ENCODE data around the gene ERVK3-1. TPM values are rescaled to one million over a fixed set of nuclear protein-coding genes. Genes with fewer than 3 reads are reported as not detected.

ERVK3-1 gene
- total RNA-seq, 3 donors from 2014 or later, result 44.3 to 72.7 (median 60.0) TPM

DNA sequence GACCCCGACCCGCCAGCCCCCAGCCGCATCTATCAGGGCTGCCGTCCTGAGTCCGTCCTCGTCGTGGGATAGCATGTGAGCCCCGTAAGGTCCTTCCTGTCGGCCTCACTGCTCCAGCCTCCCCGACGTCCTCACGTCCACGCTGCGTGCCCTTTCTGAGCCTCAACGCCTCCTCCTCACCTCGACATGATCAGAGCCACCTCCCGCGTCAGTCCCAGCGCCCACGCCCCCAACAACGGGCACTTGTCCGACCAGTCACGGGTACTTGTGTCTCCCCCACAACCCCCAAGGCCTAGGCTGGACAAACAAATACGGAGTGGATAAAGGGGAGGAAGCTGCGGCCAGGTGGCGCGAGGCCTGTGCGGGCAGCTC, 56.7 kb downstream of the ERVK3-1 start:
- Histone ChIP-seq H3K27ac (peak overlapping the region; percentile 89 to 91), H3K4me3 (peak overlapping the region; percentile 65 to 83 (median 66)), H3K9me3 (no peaks in the 10 kb centered on the region), H3K27me3 (no peaks in the 10 kb centered on the region), H3K4me1 (no peaks in the 10 kb centered on the region), H3K36me3 (no peaks in the 10 kb centered on the region)
- DNase-seq (ENCODE audit: low spot score in 2 of 2), result peak; percentile 46 to 61
- no peak for TF ChIP-seq POLR2AphosphoS5 (IDR thresholded peaks at IDR 0.05)
- no peak for TF ChIP-seq CTCF (IDR thresholded peaks at IDR 0.05)
- no peak for TF ChIP-seq POLR2A (IDR thresholded peaks at IDR 0.05)
- intact Hi-C loops (cut with DNase I; ENCODE audit: low total_unique reads), result no loop called here

DNA sequence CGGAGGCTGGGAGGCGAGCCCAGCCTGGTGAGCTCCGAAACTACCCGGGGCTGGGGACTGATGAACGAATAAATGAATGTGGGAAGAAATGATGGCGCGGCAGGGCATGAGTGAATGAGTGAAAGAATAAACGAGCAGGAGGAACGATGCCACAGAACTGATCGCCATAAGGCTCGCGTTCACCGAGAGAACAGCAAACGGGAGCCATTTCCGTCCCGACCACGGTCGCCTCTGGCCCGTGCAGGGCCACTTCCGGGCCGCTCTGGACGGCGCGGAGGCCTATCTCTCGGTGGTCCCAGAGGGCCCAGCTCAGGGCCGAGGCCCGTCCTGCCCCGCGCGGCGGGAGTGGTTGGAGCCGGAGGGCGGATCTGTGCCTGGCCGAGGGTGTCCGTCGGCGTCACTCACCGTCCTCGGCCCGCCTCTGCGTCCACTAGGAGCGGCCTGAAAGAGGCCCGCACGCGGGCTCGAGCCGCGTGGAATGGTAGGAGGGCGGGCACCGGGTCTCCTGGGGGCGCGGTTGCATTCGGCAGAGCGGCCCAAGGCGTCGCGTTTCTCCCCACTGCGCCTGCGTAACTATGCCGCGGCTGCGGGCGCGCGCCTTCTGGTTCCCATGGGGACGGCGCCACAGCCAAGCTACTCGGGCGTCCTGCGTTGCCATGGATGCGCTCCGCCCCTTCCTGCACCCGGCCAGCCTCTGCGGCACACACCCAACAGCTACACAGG, 57.3 kb downstream of the ERVK3-1 start, which contains the start of gene ZNF497:
TSS of gene ZNF497 (minus strand) at position 480 of the 723 bp plus-strand sequence. CDS start 5,116 bp downstream, outside the sequence.
- Histone ChIP-seq H3K4me1 (no peaks in the 10 kb centered on the region), H3K27me3 (no peaks in the 10 kb centered on the region), H3K4me3 (peak within 1 kb of the TSS; percentile 65 to 83 (median 66)), H3K9me3 (no peaks in the 10 kb centered on the region), H3K27ac (peak within 1 kb of the TSS; percentile 89 to 91), H3K36me3 (no peaks in the 10 kb centered on the region)
- DNase-seq (ENCODE audit: low spot score in 2 of 2), result peak; percentile 93 to 95
- TF ChIP-seq POLR2A (IDR thresholded peaks at IDR 0.05), result peak; percentile 79
- peak; percentile 47 to 94 (median 90) for TF ChIP-seq POLR2AphosphoS5 (IDR thresholded peaks at IDR 0.05)
- TF ChIP-seq CTCF (IDR thresholded peaks at IDR 0.05), result no peak
- intact Hi-C loops (cut with DNase I; ENCODE audit: low total_unique reads), result no loop called here

- intact Hi-C loops (cut with DNase I; ENCODE audit: low total_unique reads), result no loop called here
These were observed 59.0 kb downstream of the ERVK3-1 start for GRCh38 chr19:58364146-58364545.

More at GRCh38 chr19:58364146-58364545, 59.0 kb downstream of the ERVK3-1 start:
- TF ChIP-seq CTCF (IDR thresholded peaks at IDR 0.05), result no peak
- no peak for TF ChIP-seq POLR2AphosphoS5 (IDR thresholded peaks at IDR 0.05)
- TF ChIP-seq POLR2A (IDR thresholded peaks at IDR 0.05), result no peak
- DNase-seq (ENCODE audit: low spot score in 2 of 2), result no peak
- H3K27me3 ChIP-seq, result no peaks in the 10 kb centered on the region
- no peak overlapping the region for H3K27ac ChIP-seq
- no peaks in the 10 kb centered on the region for H3K4me1 ChIP-seq
- H3K4me3 ChIP-seq, result no peak overlapping the region
- H3K36me3 ChIP-seq, result no peaks in the 10 kb centered on the region
- H3K9me3 ChIP-seq, result no peaks in the 10 kb centered on the region

Other genes with a start within 250 kb of the ERVK3-1 start
- gene ZNF135, start 246.1 kb upstream of the ERVK3-1 start, total RNA-seq, result 10 to 100 TPM in 2 of 3 donors, 1 to 10 TPM in 1; 7.5 to 16.2 (median 14.4) TPM
- 10 to 100 TPM; 29.1 to 94.4 (median 66.2) TPM for gene ZSCAN18, start 207.1 kb upstream of the ERVK3-1 start, total RNA-seq
- 10 to 100 TPM in 2 of 3 donors, 1 to 10 TPM in 1; 6.9 to 20.8 (median 13.8) TPM for gene ZNF329, start 154.6 kb upstream of the ERVK3-1 start, total RNA-seq
- 10 to 100 TPM; 21.9 to 46.5 (median 39.0) TPM for gene ZNF274, start 122.3 kb upstream of the ERVK3-1 start, total RNA-seq
- gene ZNF544, start 76.5 kb upstream of the ERVK3-1 start, total RNA-seq, result 10 to 100 TPM; 10.1 to 70.2 (median 36.1) TPM
- gene ZNF8, start 26.4 kb upstream of the ERVK3-1 start, total RNA-seq, result 10 to 100 TPM in 1 of 3 donors, 1 to 10 TPM in 2; 4.2 to 10.8 (median 9.2) TPM
- gene ZSCAN22, start 21.6 kb downstream of the ERVK3-1 start, total RNA-seq, result 1 to 10 TPM; 2.6 to 3.8 (median 3.6) TPM
- gene A1BG, start 48.1 kb downstream of the ERVK3-1 start, total RNA-seq, result 10 to 100 TPM; 40.6 to 42.7 (median 42.6) TPM
- 1 to 10 TPM in 2 of 3 donors, under 1 TPM in 1; 0.80 to 5.3 (median 3.6) TPM for gene ZNF497, start 57.4 kb downstream of the ERVK3-1 start, total RNA-seq
- gene ZNF837, start 75.7 kb downstream of the ERVK3-1 start, total RNA-seq, result 1 to 10 TPM; 1.3 to 6.6 (median 2.3) TPM
- gene RPS5, start 81.9 kb downstream of the ERVK3-1 start, total RNA-seq, result 1,000 to 10,000 TPM; 1,794 to 2,659 (median 2,022) TPM
- gene RNF225, start 90.3 kb downstream of the ERVK3-1 start, total RNA-seq, result 1 to 10 TPM in 1 of 3 donors, not detected in 2; 2.9 TPM
- gene ZNF584, start 103.3 kb downstream of the ERVK3-1 start, total RNA-seq, result 10 to 100 TPM; 13.6 to 16.1 (median 15.8) TPM
- gene ZNF132, start 134.8 kb downstream of the ERVK3-1 start, total RNA-seq, result 10 to 100 TPM in 1 of 3 donors, 1 to 10 TPM in 2; 3.5 to 13.3 (median 6.2) TPM
- 1 to 10 TPM; 6.1 to 9.1 (median 7.2) TPM for gene ZNF324B, start 146.2 kb downstream of the ERVK3-1 start, total RNA-seq
- 10 to 100 TPM in 2 of 3 donors, 1 to 10 TPM in 1; 9.0 to 30.9 (median 24.3) TPM for gene ZNF324, start 161.7 kb downstream of the ERVK3-1 start, total RNA-seq
- 10 to 100 TPM; 10.2 to 23.4 (median 20.0) TPM for gene ZNF446, start 171.0 kb downstream of the ERVK3-1 start, total RNA-seq
- gene SLC27A5, start 206.6 kb downstream of the ERVK3-1 start, total RNA-seq, result 10 to 100 TPM in 2 of 3 donors, 1 to 10 TPM in 1; 4.7 to 18.0 (median 10.7) TPM
- gene ZBTB45, start 214.4 kb downstream of the ERVK3-1 start, total RNA-seq, result 1 to 10 TPM; 8.2 to 9.2 (median 8.6) TPM
- gene TRIM28, start 238.7 kb downstream of the ERVK3-1 start, total RNA-seq, result 100 to 1,000 TPM; 110 to 190 (median 173) TPM
- gene CHMP2A, start 249.7 kb downstream of the ERVK3-1 start, total RNA-seq, result 100 to 1,000 TPM in 1 of 3 donors, 10 to 100 TPM in 2; 74.6 to 157 (median 92.8) TPM

All from breast epithelium (tissue), 4 donors.